Bronchial epithelial cell (primary cell): ENCODE results near the gene MSI1. TPM values are rescaled to one million over a fixed set of nuclear protein-coding genes. Genes with fewer than 3 reads are reported as not detected.
A peak's percentile ranks its signal among the peaks of the same experiment; 100 is the strongest.

Experiments used
- DNase-seq: peaks from one replicate; pipeline ENCODE4 v3.0.0-alpha.2; 2010; ENCODE audit warnings: low read depth
- FAIRE-seq: peaks from 2 replicates; lab custom pipeline; 2011; peaks lifted over from hg19 to GRCh38; lab: Jason Lieb, UNC
- H3K27me3 ChIP-seq: 2 replicates; pipeline ENCODE4 v1.5.1; 2011; ENCODE audit warnings: low read length; ENCODE audit not compliant: control insufficient read depth, insufficient read depth
- H3K36me3 ChIP-seq: 2 replicates; pipeline ENCODE4 v1.5.1; 2011; ENCODE audit warnings: low read length; ENCODE audit not compliant: control insufficient read depth, insufficient read depth
- H3K4me3 ChIP-seq: 2 replicates; pipeline ENCODE4 v1.5.1; 2011; ENCODE audit warnings: mild to moderate bottlenecking, low read depth, low read length, control low read depth
- total RNA-seq: library from RNA; depleted of rRNA; stranded (reverse); fragments of >200 nt; gene quantifications from 2 replicates; pipeline ENCODE4 v1.2.1, GENCODE V29; 2014
- TF ChIP-seq, protein P1 (sequence below): IDR thresholded peaks from 2 replicates; pipeline ENCODE4 v1.5.1; 2011; ENCODE audit warnings: mild to moderate bottlenecking, moderate library complexity, low read length, control low read depth, inconsistent platforms; ENCODE audit not compliant: insufficient read depth, severe bottlenecking

The MSI1 gene
- total RNA-seq, 1 donor from 2014 or later = not detected

DNA sequence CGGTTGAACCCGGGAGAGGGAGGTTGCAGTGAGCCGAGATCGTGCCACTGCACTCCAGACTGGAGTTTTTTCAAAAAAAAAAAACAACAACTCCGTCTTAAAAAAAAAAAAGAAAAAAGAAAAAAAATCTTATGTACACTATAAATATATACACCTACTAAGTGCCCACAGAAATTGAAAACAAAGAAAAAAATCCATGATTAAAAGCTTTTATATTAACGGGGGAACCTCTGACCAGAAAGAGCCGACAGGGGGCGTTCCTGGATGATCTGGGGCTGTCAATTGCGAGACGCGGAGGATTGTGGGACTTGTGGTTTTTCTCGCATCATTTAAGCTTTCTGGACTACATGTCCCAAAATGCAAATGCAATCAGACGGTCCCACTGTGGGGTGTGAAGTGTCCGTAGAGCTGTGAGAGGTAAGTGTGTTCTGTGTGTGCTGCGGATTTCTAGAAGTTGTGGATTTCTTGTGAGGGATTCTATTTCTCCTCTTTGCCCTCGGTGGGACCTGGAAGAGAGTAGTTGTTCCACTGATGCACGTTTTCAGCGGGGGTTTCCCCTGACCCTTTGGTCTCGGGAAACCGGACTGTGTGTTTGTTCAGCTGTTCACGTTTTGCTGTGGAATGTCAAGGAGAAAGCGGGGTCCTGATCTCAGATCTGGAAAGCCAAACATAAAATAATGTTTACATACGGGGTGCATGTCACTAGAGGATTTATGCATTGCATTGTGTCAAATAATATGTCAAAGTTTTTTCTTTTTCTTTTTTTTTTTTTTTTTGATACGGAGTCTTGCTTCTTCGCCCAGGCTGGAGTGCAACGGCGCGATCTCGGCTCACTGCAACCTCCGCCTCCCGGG is 66.8 kb downstream of the MSI1 start, which contains the start of gene SIRT4:
Gene SIRT4 (plus strand): TSS at position 360 of the 854 bp plus-strand sequence. CDS start 1,241 bp downstream, outside the sequence.
- H3K4me3 ChIP-seq = peak within 1 kb of the TSS; percentile 52

DNA sequence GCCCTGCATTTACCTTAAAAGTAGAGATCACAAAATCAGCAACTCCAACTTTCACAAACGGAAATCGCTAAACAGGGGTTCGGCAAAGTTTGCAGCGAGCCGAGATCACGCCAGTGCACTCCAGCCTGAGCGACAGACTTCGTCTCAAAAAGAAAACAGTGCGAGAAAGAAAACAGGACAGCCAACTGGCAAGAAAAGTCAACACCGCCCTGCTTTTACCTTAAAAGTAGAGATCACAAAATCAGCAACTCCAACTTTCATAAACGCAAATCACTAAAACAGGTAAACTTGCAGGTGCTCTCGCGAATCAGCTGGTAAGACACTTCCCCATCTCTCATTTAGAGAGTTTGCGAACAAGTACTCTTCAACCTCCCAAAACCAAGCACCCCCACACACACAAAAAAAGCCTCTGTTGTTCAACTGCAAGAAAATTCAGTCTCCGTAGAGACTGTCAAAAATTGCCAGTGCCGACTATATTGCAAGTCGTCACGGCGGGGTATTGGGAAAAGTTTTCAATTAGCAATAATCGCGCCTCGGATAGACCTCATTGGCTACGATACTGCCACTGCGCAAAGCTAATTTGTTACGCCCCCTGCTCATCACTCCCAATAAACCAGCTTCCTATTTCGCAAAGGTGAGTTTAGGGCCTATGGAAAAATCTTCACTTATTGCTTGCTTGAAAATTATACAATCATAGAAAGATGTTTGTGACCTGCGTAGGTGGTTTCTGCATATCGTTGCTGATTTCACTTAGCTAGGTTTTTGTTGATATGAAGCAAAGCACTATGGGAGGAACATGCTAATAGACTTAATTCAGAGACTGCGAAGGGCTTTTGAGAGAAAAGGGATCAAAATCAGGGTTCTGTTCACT is 76.1 kb downstream of the MSI1 start, which contains the start of gene RNU4-1:
Gene RNU4-1 (minus strand): TSS at position 577 of the 871 bp plus-strand sequence.
- FAIRE-seq (no peak), DNase-seq (peak; percentile 96)
- Histone ChIP-seq H3K27me3 (no peaks in the 10 kb centered on the region), H3K4me3 (peak within 1 kb of the TSS; percentile 50), H3K36me3 (no peaks in the 10 kb centered on the region)
- TF ChIP-seq, protein P1, sequence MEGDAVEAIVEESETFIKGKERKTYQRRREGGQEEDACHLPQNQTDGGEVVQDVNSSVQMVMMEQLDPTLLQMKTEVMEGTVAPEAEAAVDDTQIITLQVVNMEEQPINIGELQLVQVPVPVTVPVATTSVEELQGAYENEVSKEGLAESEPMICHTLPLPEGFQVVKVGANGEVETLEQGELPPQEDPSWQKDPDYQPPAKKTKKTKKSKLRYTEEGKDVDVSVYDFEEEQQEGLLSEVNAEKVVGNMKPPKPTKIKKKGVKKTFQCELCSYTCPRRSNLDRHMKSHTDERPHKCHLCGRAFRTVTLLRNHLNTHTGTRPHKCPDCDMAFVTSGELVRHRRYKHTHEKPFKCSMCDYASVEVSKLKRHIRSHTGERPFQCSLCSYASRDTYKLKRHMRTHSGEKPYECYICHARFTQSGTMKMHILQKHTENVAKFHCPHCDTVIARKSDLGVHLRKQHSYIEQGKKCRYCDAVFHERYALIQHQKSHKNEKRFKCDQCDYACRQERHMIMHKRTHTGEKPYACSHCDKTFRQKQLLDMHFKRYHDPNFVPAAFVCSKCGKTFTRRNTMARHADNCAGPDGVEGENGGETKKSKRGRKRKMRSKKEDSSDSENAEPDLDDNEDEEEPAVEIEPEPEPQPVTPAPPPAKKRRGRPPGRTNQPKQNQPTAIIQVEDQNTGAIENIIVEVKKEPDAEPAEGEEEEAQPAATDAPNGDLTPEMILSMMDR = no peak

More for the DNA sequence above, 66.8 kb downstream of the MSI1 start, which contains the start of gene SIRT4:
- peak; percentile 91 for FAIRE-seq
- TF ChIP-seq, protein P1 = peak; percentile 76
- DNase-seq = peak; percentile 94
- Histone ChIP-seq H3K27me3 (no peaks in the 10 kb centered on the region), H3K36me3 (no peaks in the 10 kb centered on the region)

DNA sequence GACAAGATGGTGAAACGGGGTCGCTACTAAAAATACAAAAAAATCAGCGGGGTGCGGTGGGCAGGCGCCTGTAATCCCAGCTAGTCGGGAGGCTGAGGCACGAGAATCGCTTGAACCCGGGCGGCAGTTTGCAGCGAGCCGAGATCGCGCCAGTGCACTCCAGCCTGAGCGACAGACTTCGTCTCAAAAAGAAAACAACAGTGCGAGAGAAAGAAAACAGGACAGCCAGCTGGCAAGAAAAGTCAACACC is 76.6 kb downstream of the MSI1 start:
- DNase-seq = no peak
- TF ChIP-seq, protein P1 = no peak
- Histone ChIP-seq H3K36me3 (no peaks in the 10 kb centered on the region), H3K27me3 (no peaks in the 10 kb centered on the region), H3K4me3 (peak overlapping the region; percentile 50)
- FAIRE-seq = no peak

Other genes with a start within 250 kb of the MSI1 start
- gene GCN1, start 174.4 kb downstream of the MSI1 start, total RNA-seq = 52.4 and 75.8 TPM in 2 replicates
- 5,132 and 7,160 TPM in 2 replicates for gene RPLP0, start 168.1 kb downstream of the MSI1 start, total RNA-seq
- 28.0 and 29.5 TPM in 2 replicates for gene PXN, start 103.4 kb downstream of the MSI1 start, total RNA-seq
- under 0.01 and 383 TPM in 2 replicates for gene RNU4-2, start 77.3 kb downstream of the MSI1 start, total RNA-seq
- gene RNU4-1, start 75.9 kb downstream of the MSI1 start, total RNA-seq = under 0.01 and 564 TPM in 2 replicates
- gene SIRT4, start 66.8 kb downstream of the MSI1 start, total RNA-seq = 0.79 and 1.3 TPM in 2 replicates
- not detected in 2 replicates for gene PLA2G1B, start 41.4 kb downstream of the MSI1 start, total RNA-seq
- gene COX6A1, start 68.9 kb upstream of the MSI1 start, total RNA-seq = 659 and 789 TPM in 2 replicates
- 40.5 and 45.2 TPM in 2 replicates for gene TRIAP1, start 77.2 kb upstream of the MSI1 start, total RNA-seq
- 15.1 and 21.6 TPM in 2 replicates for gene GATC, start 77.3 kb upstream of the MSI1 start, total RNA-seq
- gene SRSF9, start 100.6 kb upstream of the MSI1 start, total RNA-seq = 325 and 349 TPM in 2 replicates
- gene DYNLL1, start 126.9 kb upstream of the MSI1 start, total RNA-seq = 268 and 325 TPM in 2 replicates
- 32.9 and 38.9 TPM in 2 replicates for gene COQ5, start 160.0 kb upstream of the MSI1 start, total RNA-seq
- 138 and 157 TPM in 2 replicates for gene RNF10, start 165.2 kb upstream of the MSI1 start, total RNA-seq
- 26.3 and 33.2 TPM in 2 replicates for gene POP5, start 212.2 kb upstream of the MSI1 start, total RNA-seq